SK-MEL-5 (cell line): ENCODE data around the gene COX6A1. TPM values are rescaled to one million over a fixed set of nuclear protein-coding genes. Genes with fewer than 3 reads are reported as not detected.

Source experiments
- DNase-seq: peaks from one replicate; pipeline ENCODE4 v3.0.0-alpha.2; 2016; ENCODE audit warnings: low read depth, low spot score
- in situ Hi-C: cut with HindIII; loops from 2 replicates; pipeline ENCODE4 v1.10.0; 2016; ENCODE audit warnings: low sequenced_read_pairs, high pct_unique_total_duplicates, low pct_unique_long_range_greater_than_20kb
- polyA plus RNA-seq, 2 experiments: library from polyadenylated mRNA; depleted of rRNA; stranded (reverse); fragments of >200 nt; gene quantifications; 2 replicates each; pipeline ENCODE4 v1.2.3, GENCODE V29; 2015
- total RNA-seq: library from RNA; depleted of rRNA; stranded (reverse); fragments of >200 nt; shearing (Covaris generic); gene quantifications from 2 replicates; pipeline ENCODE4 v1.2.3, GENCODE V29; 2014; rRNA removed

COX6A1 gene
- 1,050 and 1,113 TPM in 2 replicates for total RNA-seq
- polyA plus RNA-seq (2015; cell fraction: cytosol; rRNA removed) = 619 and 1,199 TPM in 2 replicates
- polyA plus RNA-seq (2015; cell fraction: nucleus; rRNA removed) = 136 and 184 TPM in 2 replicates

GRCh38 chr12:120437735-120438494, at the start of gene COX6A1:
Gene COX6A1, plus strand, starts transcription at chr12:120438113. Its CDS starts 14 bp downstream, at chr12:120438127.
- in situ Hi-C loops = no loop called here
- peak; percentile 99 for DNase-seq

GRCh38 chr12:120388691-120389481, 49.0 kb upstream of the COX6A1 start:
- in situ Hi-C loops = no loop called here
- DNase-seq = peak; percentile 41

GRCh38 chr12:120390540-120391120, 47.3 kb upstream of the COX6A1 start:
- DNase-seq = no peak
- in situ Hi-C loops = no loop called here

GRCh38 chr12:120394483-120395367, 43.2 kb upstream of the COX6A1 start:
- DNase-seq = no peak
- in situ Hi-C loops = no loop called here

GRCh38 chr12:120397824-120398540, 39.9 kb upstream of the COX6A1 start:
- in situ Hi-C loops = no loop called here
- no peak for DNase-seq

GRCh38 chr12:120399531-120399930, 38.4 kb upstream of the COX6A1 start:
- DNase-seq = peak; percentile 29
- in situ Hi-C loops = no loop called here

- no peak for DNase-seq
- in situ Hi-C loops = no loop called here
These were observed 35.7 kb upstream of the COX6A1 start for GRCh38 chr12:120402217-120402616.

GRCh38 chr12:120403869-120404268, 34.0 kb upstream of the COX6A1 start:
- no peak for DNase-seq
- in situ Hi-C loops = no loop called here

GRCh38 chr12:120404271-120404670, 33.6 kb upstream of the COX6A1 start:
- in situ Hi-C loops = no loop called here
- peak; percentile 26 for DNase-seq

GRCh38 chr12:120406069-120406468, 31.8 kb upstream of the COX6A1 start:
- in situ Hi-C loops = no loop called here
- DNase-seq = no peak

GRCh38 chr12:120406553-120406952, 31.4 kb upstream of the COX6A1 start:
- in situ Hi-C loops = no loop called here
- no peak for DNase-seq

- DNase-seq = no peak
- in situ Hi-C loops = no loop called here
These were observed 29.1 kb upstream of the COX6A1 start for GRCh38 chr12:120408771-120409170.

GRCh38 chr12:120412421-120412820, 25.5 kb upstream of the COX6A1 start:
- no peak for DNase-seq
- in situ Hi-C loops = no loop called here

GRCh38 chr12:120413901-120414695, 23.8 kb upstream of the COX6A1 start:
- DNase-seq = no peak
- in situ Hi-C loops = no loop called here

- in situ Hi-C loops = no loop called here
- DNase-seq = no peak
These were observed 21.3 kb upstream of the COX6A1 start for GRCh38 chr12:120416490-120417216.
